UCSD-AML1 (cell line): ENCODE measurements around the gene MFAP4.

ENCODE experiments used
- DNase-seq: peaks from one replicate; lab custom pipeline; 2025; ENCODE audit not compliant: unreplicated experiment; lab: John Stamatoyannopoulos, UW

MFAP4 gene

DNA sequence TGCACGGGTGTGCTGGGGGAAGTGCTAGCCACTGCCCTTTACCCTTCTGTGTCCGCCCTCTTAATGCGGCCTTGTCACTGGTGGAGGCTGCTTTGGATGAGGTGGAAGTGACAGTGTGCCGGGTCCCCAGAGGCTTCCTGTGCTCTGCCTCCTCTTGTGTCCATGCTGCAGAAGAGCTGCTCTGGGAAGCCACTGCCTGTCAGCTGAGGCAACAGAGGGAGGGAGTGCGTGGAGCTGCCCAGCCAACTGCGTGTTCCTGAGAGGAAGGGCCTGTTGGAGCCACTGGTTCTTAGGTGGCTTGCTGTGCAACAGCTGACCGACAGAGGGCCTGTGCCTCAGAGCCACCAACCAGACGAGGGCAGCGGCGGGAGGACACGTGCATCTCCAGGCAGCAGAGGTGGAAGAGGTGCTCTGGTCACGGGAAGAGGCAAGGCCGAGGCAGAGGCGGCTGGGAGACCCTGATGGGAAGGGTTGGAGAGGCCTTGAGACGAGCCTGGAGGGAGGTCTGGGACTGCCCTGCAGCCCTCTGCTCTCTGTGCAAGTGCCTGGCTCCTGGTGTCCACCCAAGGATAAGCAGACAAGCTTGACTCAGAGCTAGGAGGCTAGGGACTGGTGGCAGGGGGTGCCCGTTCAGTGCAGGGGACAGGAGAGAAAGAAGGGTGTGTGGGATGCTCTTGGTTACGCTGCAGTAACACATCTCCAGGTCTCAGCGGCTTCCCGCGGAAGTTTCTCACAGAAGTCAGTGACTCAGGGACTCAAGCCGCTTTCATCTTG is 49.9 kb downstream of the MFAP4 start:
- DNase-seq: no peak

DNA sequence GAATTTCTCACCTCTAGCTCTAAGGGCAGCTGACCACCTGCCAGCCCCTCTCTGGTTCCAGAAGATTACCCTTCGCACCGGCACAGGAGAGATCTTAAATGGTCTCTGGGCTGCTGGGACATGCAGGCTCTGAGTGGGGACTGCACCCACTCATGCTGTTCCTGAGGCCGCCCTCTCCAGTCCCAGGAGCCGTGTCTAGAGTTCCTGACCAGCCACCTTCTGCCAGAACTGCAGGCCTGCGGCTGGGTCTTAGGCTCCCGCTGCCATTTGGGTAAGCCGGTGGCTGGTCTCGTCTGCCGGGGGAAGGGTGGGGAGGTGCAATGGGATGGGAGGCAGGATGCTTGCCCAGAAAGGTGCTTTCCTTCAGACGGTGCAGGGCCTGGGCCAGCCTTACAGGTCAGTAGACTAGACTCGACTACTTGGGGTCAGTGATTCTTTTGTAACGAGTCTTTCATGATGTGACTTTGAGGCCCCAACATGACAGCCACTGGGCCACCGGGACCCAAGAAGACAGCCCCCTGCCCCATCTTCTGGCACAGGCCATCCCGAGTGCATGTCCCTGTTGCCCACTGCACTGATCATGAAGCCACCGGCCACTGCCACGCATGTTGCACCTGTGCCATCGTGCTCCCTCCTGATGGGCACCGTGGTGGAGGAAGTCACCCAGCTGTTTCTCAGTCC is 50.9 kb downstream of the MFAP4 start:
- no peak for DNase-seq

DNA sequence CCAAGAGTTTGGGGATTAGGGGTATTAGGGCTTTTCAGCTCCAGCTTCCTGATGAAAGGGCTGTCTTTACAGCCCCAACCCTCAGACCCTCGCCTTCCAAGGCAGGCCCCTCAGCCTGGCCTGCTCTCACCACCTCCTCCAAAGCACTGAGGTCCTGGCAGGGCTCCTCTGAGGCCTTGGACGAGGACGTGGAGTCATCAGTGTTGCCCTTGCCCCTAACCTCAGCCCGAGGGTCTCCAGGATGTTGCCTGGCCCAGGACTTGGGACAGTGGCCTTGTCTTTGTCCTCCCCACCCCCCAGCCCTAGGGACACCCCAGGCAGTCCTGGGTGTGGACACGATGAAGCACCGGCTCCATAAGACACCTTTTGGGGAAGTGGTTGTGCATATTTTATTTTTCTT is 52.7 kb downstream of the MFAP4 start:
- DNase-seq: no peak

DNA sequence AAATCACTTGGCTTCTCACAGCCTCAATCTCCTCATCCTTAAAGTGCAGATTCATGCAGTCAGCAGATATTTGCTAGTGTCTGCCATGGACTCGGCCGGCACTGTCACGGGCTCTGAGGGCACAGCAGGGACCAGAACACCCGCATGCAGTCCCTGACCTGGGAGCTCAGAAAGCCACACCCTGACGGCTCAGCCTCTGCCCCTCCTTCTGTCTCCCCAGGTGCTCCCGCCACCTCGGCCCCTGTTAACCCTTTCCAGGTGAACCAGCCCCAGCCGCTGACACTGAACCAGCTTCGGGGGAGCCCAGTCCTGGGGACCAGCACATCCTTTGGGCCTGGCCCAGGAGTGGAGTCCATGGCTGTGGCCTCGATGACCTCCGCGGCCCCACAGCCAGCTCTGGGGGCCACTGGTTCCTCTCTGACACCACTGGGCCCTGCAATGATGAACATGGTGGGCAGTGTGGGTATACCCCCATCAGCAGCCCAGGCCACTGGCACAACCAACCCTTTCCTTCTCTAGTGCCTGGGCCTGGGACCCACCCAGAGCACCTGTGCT is 53.2 kb downstream of the MFAP4 start:
- DNase-seq: no peak
